HepG2 (cell line): ENCODE measurements around the gene VPS37D. TPM values are rescaled to one million over a fixed set of nuclear protein-coding genes. Genes with fewer than 3 reads are reported as not detected.
A peak's percentile ranks its signal among the peaks of the same experiment; 100 is the strongest.

Source experiments
- GABPB1 ChIP-seq: IDR thresholded peaks from 2 replicates; pipeline ENCODE4 v1.6.1; 2016; ENCODE audit warnings: mild to moderate bottlenecking, missing genetic modification reagents, moderate library complexity, missing compliant biosample characterization
- GLI4 ChIP-seq: sonication (generic); formaldehyde crosslinking; IDR thresholded peaks from 2 replicates; pipeline ENCODE4 v1.5.1; 2020; ENCODE audit warnings: missing genetic modification reagents, mild to moderate bottlenecking, moderate library complexity, borderline replicate concordance
- HMG20B ChIP-seq: conservative IDR thresholded peaks from 2 replicates; pipeline ENCODE4 v1.6.1; 2016; ENCODE audit warnings: missing genetic modification reagents, missing compliant biosample characterization
- KLF9 ChIP-seq: IDR thresholded peaks from 2 replicates; pipeline ENCODE4 v1.6.1; 2016; ENCODE audit warnings: low read depth
- MAFG ChIP-seq: sonication (generic); formaldehyde crosslinking; IDR thresholded peaks from 2 replicates; pipeline ENCODE4 v1.5.1; 2020; ENCODE audit warnings: mild to moderate bottlenecking, missing genetic modification reagents
- NCOA5 ChIP-seq: sonication (generic); formaldehyde crosslinking; IDR thresholded peaks from 2 replicates; pipeline ENCODE4 v1.4.0; 2020; ENCODE audit warnings: missing genetic modification reagents
- PHF20 ChIP-seq: sonication (generic); formaldehyde crosslinking; IDR thresholded peaks from 2 replicates; pipeline ENCODE4 v1.5.0; 2020; ENCODE audit warnings: mild to moderate bottlenecking, missing genetic modification reagents
- PHF8 ChIP-seq: sonication (generic); formaldehyde crosslinking; IDR thresholded peaks from 2 replicates; pipeline ENCODE4 v1.5.0; 2020; ENCODE audit warnings: missing genetic modification reagents
- SIN3A ChIP-seq: IDR thresholded peaks from 2 replicates; pipeline ENCODE4 v1.6.1; 2011; ENCODE audit warnings: low read depth, mild to moderate bottlenecking, control low read depth, low read length, borderline replicate concordance
- TCF12 ChIP-seq, 2 experiments: fragments of 450-650 bp in 1 of 2; sonication (generic) in 1 of 2; formaldehyde crosslinking in 1 of 2; IDR thresholded peaks; 2 replicates each; pipeline versions ENCODE4 v1.6.1 to v1.8.0; 2017 to 2022; ENCODE audit warnings: antibody characterized with exemption in 1 of 2, mild to moderate bottlenecking in 1 of 2, missing genetic modification reagents in 1 of 2, moderate library complexity in 1 of 2
- THYN1 ChIP-seq: sonication (generic); formaldehyde crosslinking; IDR thresholded peaks from 2 replicates; pipeline ENCODE4 v1.8.1; 2023; ENCODE audit warnings: low read depth, mild to moderate bottlenecking, moderate library complexity, missing genetic modification reagents, borderline replicate concordance
- TOE1 ChIP-seq: sonication (generic); formaldehyde crosslinking; IDR thresholded peaks from 2 replicates; pipeline ENCODE4 v1.4.0; 2020; ENCODE audit warnings: mild to moderate bottlenecking, missing genetic modification reagents
- ZBTB38 ChIP-seq: sonication (generic); formaldehyde crosslinking; IDR thresholded peaks from 2 replicates; pipeline ENCODE4 v1.5.1; 2020; ENCODE audit warnings: mild to moderate bottlenecking, missing genetic modification reagents
- ZC3H13 ChIP-seq: sonication (generic); formaldehyde crosslinking; IDR thresholded peaks from 2 replicates; pipeline ENCODE4 v1.8.1; 2023; ENCODE audit warnings: mild to moderate bottlenecking, missing genetic modification reagents, moderate library complexity
- ZNF260 ChIP-seq: sonication (generic); formaldehyde crosslinking; IDR thresholded peaks from 2 replicates; pipeline ENCODE4 v1.4.0; 2020; ENCODE audit warnings: missing genetic modification reagents, low read depth, mild to moderate bottlenecking, borderline replicate concordance
- ZNF263 ChIP-seq: sonication (generic); formaldehyde crosslinking; IDR thresholded peaks from 2 replicates; pipeline ENCODE4 v1.4.0; 2020; ENCODE audit warnings: missing genetic modification reagents
- ZNF451 ChIP-seq: sonication (generic); formaldehyde crosslinking; IDR thresholded peaks from 2 replicates; pipeline ENCODE4 v1.5.0; 2020; ENCODE audit warnings: mild to moderate bottlenecking, missing genetic modification reagents
- ZNF652 ChIP-seq: IDR thresholded peaks from 2 replicates; pipeline ENCODE4 v1.6.1; 2016; ENCODE audit warnings: low read depth, borderline replicate concordance
- ZNF878 ChIP-seq: sonication (generic); formaldehyde crosslinking; IDR thresholded peaks from 2 replicates; pipeline ENCODE4 v1.8.1; 2023; ENCODE audit warnings: mild to moderate bottlenecking, missing genetic modification reagents, moderate library complexity
- polyA plus RNA-seq, 8 experiments: library from polyadenylated mRNA; depleted of rRNA in 3 of 8; stranded (reverse) in 7 of 8; unstranded in 1 of 8; fragments of >200 nt; fragmentation: Illumina TruSeq in 4 of 8; extraction: Trizol in 4 of 8; gene quantifications; 2 replicates each; pipeline versions ENCODE4 v1.2.1 to v1.2.3, GENCODE V29; 2011 to 2016; ENCODE audit warnings: low read depth in 4 of 8, missing spikeins in 1 of 8, mixed read lengths in 1 of 8; ENCODE audit not compliant: insufficient read depth in 1 of 8
- total RNA-seq, 5 experiments: library from RNA; depleted of rRNA; stranded (reverse); fragments of >200 nt; fragmentation: Illumina TruSeq; extraction: Trizol; gene quantifications; 2 replicates each; pipeline ENCODE4 v1.2.3, GENCODE V29; 2016; ENCODE audit warnings: low read depth in 1 of 5
- TF ChIP-seq, protein P1 (sequence below): sonication (generic); formaldehyde crosslinking; IDR thresholded peaks from 2 replicates; pipeline ENCODE4 v1.5.0; 2020; ENCODE audit warnings: mild to moderate bottlenecking, missing genetic modification reagents
- TF ChIP-seq, protein P2 (sequence below): sonication (generic); formaldehyde crosslinking; IDR thresholded peaks from 2 replicates; pipeline ENCODE4 v1.9.0; 2021; ENCODE audit warnings: missing genetic modification reagents, borderline replicate concordance
- TF ChIP-seq, protein P3 (sequence below): sonication (generic); formaldehyde crosslinking; IDR thresholded peaks from 2 replicates; pipeline ENCODE4 v1.4.0; 2020; ENCODE audit warnings: mild to moderate bottlenecking, missing genetic modification reagents
- TF ChIP-seq, protein P4 (sequence below): sonication (generic); formaldehyde crosslinking; IDR thresholded peaks from 2 replicates; pipeline ENCODE4 v1.4.0; 2020; ENCODE audit warnings: missing genetic modification reagents

Gene VPS37D
- total and polyA plus RNA-seq, 2 of the 13 experiments (the other 11 are each of a cell fraction or from before 2014, with no cell fraction given), result 3.8 to 6.3 TPM

DNA sequence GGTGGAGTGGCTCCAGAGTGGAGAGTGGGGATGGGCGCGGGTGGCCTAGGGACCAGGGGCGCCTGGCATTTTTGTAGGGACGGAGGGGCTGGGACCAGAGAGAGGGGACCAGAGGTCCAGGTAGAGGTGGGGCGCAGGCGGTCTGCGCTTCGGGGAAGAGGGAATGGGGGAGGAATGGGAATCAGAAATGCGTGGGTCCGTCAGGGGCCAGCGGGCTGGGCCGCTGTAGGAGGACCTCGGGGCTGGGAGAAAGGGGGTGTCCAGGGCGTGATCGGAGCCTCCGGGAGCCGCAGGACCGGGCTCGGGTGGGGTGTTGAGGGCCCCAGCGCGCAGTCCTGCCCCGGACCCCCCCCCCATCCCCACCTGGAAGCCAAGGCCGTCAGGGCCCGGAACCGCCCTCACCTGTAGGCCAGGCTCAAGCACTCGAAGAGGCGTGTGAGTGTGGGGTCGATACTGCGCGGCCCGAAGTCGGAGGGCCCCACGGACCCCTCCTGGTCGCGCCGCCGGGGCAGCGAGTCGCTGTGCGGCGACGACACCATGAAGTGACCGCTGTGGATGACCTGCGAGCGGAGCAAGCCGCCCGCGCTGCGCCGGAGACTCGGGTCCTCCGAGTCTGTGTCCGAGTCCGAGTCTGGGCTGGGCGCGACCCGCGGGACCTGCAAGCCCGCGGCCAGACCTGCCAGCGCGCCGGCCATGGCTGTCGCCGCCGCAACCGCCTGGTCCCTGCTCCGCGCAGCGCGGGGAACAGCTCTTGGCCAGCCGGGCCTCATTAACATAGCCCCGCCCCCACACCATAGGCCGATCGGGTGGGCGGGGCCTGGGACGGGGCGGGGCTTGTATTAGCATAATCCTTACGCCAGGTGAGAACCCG is 43.6 kb upstream of the VPS37D start, which contains the start of gene MLXIPL (continued):
- TF ChIP-seq, protein P1, sequence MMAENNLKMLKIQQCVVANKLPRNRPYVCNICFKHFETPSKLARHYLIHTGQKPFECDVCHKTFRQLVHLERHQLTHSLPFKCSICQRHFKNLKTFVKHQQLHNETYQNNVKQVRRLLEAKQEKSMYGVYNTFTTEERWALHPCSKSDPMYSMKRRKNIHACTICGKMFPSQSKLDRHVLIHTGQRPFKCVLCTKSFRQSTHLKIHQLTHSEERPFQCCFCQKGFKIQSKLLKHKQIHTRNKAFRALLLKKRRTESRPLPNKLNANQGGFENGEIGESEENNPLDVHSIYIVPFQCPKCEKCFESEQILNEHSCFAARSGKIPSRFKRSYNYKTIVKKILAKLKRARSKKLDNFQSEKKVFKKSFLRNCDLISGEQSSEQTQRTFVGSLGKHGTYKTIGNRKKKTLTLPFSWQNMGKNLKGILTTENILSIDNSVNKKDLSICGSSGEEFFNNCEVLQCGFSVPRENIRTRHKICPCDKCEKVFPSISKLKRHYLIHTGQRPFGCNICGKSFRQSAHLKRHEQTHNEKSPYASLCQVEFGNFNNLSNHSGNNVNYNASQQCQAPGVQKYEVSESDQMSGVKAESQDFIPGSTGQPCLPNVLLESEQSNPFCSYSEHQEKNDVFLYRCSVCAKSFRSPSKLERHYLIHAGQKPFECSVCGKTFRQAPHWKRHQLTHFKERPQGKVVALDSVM (CRISPR knock-in tag), result no peak
- TF ChIP-seq ZC3H13 (peak; percentile 32; the same call in 1 of the 2 replicates), TCF12 (IDR thresholded peaks at IDR 0.05) (no peak), TCF12 (CRISPR knock-in tag; IDR thresholded peaks at IDR 0.05) (no peak), NCOA5 (no peak), GLI4 (CRISPR knock-in tag) (peak; percentile 75), SIN3A (peak; percentile 73; the same call in 1 of the 2 replicates), PHF8 (peak; percentile 77; the same call in 1 of the 2 replicates), TOE1 (CRISPR knock-in tag) (no peak), GABPB1 (CRISPR knock-in tag) (peak; percentile 65; the same call in 1 of the 2 replicates), MAFG (CRISPR knock-in tag) (no peak), ZNF878 (CRISPR knock-in tag) (0 out of 2 replicates have a peak, but pooled peaks have one; percentile 56), PHF20 (CRISPR knock-in tag) (no peak; the same call in none of the 2 replicates), ZBTB38 (CRISPR knock-in tag) (peak; percentile 75; the same call in 1 of the 2 replicates), KLF9 (CRISPR knock-in tag) (no peak), HMG20B (no peak), ZNF260 (no peak), ZNF652 (no peak), THYN1 (CRISPR knock-in tag) (no peak), ZNF263 (CRISPR knock-in tag) (no peak), ZNF451 (CRISPR knock-in tag) (peak; percentile 75; the same call in 1 of the 2 replicates)
- TF ChIP-seq, protein P2, sequence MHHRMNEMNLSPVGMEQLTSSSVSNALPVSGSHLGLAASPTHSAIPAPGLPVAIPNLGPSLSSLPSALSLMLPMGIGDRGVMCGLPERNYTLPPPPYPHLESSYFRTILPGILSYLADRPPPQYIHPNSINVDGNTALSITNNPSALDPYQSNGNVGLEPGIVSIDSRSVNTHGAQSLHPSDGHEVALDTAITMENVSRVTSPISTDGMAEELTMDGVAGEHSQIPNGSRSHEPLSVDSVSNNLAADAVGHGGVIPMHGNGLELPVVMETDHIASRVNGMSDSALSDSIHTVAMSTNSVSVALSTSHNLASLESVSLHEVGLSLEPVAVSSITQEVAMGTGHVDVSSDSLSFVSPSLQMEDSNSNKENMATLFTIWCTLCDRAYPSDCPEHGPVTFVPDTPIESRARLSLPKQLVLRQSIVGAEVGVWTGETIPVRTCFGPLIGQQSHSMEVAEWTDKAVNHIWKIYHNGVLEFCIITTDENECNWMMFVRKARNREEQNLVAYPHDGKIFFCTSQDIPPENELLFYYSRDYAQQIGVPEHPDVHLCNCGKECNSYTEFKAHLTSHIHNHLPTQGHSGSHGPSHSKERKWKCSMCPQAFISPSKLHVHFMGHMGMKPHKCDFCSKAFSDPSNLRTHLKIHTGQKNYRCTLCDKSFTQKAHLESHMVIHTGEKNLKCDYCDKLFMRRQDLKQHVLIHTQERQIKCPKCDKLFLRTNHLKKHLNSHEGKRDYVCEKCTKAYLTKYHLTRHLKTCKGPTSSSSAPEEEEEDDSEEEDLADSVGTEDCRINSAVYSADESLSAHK (CRISPR knock-in tag), result 0 out of 2 replicates have a peak, but pooled peaks have one; percentile 86
- TF ChIP-seq, protein P3, sequence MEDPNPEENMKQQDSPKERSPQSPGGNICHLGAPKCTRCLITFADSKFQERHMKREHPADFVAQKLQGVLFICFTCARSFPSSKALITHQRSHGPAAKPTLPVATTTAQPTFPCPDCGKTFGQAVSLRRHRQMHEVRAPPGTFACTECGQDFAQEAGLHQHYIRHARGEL (CRISPR knock-in tag), result no peak
- TF ChIP-seq, protein P4, sequence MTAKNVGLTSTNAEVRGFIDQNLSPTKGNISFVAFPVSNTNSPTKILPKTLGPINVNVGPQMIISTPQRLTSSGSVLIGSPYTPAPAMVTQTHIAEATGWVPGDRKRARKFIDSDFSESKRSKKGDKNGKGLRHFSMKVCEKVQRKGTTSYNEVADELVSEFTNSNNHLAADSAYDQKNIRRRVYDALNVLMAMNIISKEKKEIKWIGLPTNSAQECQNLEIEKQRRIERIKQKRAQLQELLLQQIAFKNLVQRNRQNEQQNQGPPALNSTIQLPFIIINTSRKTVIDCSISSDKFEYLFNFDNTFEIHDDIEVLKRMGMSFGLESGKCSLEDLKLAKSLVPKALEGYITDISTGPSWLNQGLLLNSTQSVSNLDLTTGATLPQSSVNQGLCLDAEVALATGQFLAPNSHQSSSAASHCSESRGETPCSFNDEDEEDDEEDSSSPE (CRISPR knock-in tag), result peak; percentile 73
